GM11168 (cell line): Measurements from ENCODE around the gene NPHP4.
"Not testable (repeated sequence)": the region's sequence is repeated elsewhere in the genome, so short reads cannot be mapped to it uniquely, and the experiment has no call there.

ENCODE experiments used
- in situ Hi-C: fragments of 300-500 bp; cut with MboI; formaldehyde crosslinking; loops from one replicate; pipeline ENCODE4 v1.12.0; 2022; ENCODE audit warnings: low sequenced_read_pairs; ENCODE audit not compliant: unreplicated experiment

NPHP4 gene

DNA sequence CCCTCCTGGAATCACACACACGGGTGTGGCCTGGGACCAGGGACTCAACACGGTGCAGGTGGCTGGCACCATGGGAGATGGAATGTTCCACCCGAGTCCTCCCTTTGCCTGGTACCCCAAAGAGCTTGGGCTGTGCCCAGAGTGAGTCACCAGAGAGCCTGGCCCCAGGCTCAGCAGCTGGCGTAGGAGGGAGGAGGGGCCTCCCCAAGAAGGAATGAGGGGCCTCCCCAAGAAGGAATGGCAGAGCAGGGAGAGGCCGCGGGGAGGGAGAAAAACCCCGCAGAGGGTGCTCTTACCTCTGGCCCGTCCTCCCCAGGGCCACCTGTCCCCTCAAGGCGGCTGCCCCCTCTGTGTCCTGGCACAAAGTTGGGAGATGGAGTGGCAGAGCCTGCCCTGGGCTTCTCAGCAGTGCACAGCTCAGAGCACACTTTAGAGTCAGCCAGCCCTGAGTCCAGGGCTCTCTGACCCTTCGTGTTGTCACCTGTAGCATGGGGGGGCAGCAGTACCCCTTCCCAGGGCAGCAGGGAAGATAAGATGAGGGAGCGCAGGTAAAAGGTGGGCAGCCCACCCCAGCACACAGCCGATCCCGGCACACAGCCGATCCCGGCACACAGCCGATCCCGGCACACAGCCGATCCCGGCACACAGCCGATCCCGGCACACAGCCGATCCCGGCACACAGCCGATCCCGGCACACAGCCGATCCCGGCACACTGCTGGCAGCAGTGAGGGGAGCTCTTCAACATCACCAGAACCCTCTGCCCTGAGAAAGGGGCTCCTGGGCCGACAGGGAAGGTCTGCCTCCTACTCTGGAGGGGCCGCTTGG is 33.3 kb upstream of the NPHP4 start:
- in situ Hi-C loops, result no loop called here

DNA sequence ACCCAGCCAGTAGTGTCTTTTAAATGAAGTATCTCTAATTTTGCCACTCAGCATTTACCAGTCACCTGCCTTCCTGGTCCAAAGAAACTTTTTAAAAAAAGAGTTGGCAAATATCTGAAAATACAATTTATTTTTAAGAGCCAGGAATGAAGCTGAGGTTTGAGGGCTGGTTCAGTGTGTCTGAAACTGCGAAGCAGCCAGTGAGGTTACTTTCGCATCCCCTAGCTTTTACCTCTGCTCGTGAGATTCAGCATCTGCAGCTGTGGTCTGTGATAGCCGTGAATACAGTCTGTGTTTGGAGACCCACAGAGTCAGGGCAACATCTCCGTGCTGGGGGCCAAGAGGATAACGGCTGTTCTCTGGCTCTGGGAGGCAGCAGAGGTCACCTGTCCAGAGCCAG is 32.2 kb upstream of the NPHP4 start:
- in situ Hi-C loops, result no loop called here

DNA sequence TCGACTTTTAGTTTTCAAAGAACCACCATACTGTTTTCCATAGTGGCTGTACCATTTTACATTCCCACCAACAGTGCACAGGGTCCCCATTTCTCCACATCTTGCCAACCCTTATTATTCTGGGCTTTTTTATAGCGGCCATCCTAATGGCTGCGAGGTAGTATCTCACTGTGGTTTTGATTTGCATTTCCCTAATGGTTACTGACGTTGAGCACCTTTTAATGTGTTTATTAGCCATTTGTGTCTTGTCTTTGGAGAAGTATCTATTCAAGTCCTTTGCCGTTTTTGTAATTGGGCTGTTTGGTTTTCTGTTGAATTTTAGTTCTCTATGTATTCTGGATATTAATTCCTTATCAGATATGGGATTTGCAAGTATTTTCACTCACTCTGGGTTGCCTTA is 31.1 kb upstream of the NPHP4 start:
- in situ Hi-C loops, result no loop called here

DNA sequence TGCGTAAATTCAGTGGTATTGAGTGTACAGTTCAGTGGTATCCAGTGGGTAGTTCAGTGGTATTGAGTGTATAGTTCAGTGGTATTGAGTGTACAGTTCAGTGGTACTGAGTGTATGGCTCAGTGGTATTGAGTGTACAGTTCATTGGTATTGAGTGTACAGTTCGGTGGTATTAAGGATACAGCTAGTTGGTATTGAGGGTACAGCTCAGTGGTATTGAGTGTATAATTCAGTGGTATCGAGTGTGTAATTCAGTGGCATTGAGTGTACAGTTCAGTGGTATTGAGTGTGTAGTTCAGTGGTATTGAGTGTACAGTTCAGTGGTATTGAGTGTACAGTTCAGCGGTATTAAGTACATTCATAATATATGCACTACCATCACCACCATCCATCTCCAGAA is 30.0 kb upstream of the NPHP4 start:
- in situ Hi-C loops, result no loop called here

DNA sequence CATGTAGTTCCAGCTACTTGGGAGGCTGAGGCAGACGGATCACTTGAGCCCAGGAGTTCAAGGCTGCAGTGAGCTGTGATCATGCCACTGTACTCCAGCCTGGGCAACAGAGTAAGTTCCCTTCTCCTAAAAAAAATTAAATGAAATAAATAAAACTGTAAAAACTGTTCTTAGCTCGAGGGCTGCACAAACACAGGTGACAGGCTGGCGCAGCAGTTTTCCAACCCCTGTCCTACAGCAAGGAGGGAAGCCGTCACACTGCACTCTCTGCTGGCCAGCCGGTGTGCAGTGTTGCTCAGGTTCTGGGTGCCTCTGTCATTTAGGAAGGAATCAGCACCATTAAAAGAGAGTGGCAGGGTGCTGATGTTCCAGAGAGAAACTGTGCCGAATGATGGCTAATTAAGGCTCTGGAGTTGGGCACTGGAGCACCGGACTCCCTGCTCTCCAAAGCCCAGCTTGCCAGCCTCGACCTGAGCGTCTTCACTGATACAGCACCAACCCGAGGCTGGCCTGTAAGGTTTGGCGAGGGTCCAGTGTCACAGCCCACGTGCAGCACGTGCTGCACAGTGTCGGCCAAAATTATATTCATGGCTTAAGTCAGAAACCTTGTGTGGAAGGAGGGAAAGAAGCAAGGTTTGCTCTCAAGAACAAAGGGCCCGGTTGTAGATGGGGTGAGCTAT is 27.1 kb upstream of the NPHP4 start:
- in situ Hi-C loops, result no loop called here

DNA sequence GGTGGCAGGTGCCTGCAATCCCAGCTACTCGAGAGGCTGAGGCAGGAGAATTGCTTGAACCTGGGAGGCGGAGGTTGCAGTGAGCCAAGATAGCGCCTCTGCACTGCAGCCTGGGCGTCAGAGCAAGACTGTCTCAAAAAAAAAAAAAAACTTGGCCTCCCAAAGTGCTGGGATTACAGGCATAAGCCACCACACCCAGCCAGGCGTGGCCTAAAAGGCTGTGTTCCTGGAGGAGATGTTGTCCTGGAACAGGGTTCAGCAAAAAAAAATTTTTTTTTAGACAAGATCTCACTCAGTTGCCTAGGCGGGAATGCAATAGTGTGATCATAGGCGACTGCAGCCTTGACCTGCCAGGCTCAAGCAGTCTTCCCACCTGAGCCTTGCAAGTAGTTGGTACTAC is 25.4 kb upstream of the NPHP4 start:
- in situ Hi-C loops, result not testable (repeated sequence)

DNA sequence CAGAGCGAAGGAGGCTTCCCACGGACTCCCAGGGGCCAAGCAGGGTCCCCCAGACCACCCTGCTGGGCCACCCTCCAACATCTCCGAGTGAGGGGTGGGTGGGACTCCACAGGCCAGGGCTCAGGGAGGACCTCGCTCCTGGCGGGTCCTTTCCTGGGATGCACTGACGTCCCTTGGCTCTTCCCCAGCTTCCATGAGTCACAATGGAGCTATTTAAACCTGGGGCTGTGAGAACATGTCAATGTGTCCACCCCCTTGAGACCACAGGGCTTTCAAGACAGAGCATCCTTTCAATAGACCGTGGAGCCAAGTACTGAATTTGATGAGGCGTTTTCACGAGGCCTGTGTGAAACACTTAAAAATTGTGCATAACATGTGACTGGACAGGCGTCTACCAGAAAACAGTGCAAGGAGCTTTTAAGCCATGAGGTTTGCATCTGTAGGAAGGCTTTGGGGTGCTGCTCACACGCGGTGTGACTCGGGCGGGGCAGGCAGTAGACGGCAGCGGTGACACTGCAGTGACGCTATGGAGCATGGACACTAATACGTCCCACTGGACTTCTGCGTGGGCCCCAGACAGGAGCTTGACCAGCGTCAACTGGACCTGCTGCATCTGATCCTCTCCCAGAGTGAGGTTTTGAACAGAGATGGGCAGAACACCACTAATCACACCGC is 24.1 kb upstream of the NPHP4 start:
- in situ Hi-C loops, result no loop called here

DNA sequence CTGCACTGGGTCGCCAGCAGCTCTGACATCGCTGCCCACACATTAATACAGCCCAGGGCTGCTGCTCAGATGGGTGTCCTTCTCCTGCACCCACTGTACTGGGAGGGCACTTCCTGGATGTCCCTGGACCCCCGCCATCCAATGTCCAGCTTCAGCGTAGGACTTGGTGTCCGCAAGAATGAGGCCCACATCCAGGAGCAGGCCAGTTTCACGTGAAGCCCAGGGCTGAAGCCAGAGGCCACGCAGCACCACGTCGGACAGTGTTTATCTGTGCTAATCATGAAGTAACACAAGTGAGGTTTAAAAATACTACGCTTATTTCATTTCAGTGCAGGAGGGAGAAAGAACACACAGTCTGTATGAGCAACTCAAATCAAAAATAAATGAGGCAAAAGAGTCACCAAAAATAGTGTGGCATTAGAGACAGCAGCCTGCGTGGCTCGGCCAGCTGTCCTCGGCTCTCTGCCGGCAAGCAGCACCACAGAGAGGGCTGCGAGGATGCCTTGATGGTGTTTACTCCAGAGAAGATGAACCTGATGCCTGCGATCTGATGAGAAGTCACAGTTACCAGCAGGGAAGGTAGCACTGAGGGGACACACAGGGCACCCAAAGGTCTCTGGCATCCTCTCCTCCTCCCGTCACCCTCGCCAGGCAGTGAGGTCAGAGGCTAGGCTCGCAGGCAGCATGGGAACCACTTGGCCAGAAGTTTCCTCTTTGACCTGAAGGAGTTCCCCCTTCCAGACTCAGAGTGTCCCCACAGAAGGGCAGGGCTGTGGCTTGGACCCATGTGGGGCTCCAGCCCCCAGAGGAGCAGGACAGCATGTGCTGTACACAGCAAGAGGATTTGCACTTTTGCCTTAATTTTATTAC is 22.1 kb upstream of the NPHP4 start:
- in situ Hi-C loops, result no loop called here

DNA sequence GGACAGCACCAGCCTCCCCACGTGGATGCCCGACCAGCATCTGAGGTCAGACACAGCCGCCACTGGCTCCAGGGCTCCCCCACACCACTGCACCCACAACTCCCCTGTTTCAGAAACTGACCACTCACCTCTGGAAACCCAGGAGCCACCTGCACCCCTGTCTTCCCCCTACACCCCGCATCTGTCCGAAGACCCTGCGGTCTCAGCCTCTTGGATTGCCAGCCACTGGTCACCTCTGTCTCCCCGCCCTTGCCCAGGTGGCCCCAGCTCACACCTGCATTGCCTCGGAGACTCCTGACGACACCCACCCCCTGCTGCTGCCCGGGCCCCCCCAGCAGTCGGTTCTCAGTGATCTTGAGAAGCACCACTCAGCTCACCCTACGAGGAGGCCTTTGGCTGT is 21.3 kb upstream of the NPHP4 start:
- in situ Hi-C loops, result no loop called here

DNA sequence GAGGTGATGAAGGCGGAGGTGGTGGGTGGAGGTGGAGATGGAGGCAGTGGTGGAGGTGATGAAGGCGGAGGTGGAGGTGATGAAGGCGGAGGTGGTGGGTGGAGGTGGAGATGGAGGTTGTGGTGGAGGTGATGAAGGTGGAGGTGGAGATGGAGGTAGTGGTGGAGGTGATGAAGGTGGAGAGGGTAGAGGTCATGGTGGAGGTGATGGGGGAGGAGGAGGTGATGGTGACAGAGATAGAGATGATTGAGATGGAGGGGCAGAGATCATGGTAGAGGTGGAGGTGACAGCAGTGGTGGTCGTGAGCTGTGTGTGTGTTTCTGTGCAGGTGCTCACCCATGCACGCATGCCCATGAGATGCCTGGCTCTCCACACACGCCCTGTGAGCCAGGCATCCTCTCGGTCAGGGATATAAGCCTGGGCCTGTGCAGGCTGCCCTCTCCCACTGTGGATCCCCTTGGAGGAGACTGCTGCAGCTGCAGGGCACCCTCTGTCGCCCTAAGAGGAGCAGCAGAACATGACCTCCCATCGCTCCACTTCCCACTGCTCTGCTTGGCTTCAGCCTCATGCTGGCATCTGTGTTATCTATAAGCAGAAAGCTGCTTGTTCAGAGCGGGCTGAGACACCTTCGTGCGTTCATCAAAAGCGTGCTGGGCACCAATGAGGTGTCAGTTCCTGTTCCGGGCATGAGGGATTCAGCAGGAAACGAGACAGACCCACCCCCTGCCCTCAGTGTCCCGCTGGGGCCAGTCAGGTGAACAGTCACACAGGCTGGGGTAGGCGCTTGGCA is 20.5 kb upstream of the NPHP4 start:
- in situ Hi-C loops, result no loop called here

DNA sequence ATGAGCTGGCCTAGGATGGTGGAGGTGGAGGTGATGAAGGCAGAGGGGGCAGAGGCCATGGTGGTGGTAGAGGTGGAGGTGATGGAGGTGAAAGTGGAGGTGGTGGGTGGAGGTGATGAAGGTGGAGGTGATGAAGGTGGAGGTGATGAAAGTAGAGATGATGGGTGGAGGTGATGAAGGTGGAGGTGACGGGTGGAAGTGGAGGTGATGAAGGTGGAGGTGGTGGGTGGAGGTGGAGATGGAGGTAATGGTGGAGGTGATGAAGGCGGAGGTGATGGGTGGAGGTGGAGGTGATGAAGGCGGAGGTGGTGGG is 19.7 kb upstream of the NPHP4 start:
- in situ Hi-C loops, result no loop called here

DNA sequence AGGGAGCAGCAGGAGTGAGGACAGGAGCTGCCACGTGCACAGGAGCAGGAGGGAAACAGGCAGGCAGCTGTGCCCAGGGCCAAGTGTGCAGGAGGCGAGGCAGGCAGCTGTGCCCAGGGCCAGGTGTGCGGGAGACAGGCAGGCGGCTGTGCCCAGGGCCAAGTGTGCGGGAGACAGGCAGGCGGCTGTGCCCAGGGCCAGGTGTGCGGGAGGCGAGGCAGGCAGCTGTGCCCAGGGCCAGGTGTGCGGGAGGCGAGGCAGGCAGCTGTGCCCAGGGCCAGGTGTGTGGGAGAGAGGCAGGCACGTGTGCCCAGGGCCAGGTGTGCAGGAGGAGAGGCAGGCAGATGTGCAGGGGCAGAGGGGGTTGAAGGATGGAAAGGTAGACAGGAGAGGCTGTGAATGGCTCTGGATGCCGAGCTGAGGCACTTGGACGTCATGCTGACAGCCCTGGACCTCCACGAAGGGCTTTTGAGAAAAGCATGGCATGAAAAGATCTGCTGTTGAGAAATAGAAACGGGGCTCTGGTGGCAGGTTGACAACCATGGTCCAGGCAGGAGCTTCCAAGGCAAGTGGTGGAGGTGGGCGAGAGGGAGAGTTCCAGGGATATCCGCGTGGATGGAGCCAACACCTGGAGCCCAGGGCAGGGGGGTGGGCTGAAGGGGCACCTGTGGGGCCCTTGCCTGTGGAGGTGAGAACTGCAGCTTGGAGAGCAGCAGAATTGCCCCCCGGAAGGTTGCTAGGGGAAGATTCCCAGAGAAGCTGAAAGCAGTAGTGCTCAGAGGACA is 19.1 kb upstream of the NPHP4 start:
- in situ Hi-C loops, result no loop called here

DNA sequence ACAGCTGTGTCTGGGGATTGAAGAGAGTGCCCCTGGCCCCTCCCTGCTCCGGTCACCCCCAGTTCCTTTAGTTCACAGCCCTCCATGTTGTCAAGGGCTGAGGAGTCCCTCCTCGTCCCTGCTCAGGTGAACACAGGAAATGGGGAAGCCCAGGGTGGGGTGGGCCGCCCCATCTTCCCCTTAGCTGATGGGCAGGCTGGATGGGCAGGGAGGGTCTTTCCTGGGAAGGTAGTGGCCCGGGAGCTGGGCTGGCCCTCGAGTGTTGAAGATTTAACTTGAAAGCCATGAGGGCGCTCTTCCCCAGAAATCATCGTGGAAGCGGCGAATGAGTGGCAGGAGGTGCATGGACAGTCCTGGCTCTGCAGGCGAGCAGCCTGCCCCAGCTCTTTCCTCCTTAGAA is 18.3 kb upstream of the NPHP4 start:
- in situ Hi-C loops, result no loop called here

DNA sequence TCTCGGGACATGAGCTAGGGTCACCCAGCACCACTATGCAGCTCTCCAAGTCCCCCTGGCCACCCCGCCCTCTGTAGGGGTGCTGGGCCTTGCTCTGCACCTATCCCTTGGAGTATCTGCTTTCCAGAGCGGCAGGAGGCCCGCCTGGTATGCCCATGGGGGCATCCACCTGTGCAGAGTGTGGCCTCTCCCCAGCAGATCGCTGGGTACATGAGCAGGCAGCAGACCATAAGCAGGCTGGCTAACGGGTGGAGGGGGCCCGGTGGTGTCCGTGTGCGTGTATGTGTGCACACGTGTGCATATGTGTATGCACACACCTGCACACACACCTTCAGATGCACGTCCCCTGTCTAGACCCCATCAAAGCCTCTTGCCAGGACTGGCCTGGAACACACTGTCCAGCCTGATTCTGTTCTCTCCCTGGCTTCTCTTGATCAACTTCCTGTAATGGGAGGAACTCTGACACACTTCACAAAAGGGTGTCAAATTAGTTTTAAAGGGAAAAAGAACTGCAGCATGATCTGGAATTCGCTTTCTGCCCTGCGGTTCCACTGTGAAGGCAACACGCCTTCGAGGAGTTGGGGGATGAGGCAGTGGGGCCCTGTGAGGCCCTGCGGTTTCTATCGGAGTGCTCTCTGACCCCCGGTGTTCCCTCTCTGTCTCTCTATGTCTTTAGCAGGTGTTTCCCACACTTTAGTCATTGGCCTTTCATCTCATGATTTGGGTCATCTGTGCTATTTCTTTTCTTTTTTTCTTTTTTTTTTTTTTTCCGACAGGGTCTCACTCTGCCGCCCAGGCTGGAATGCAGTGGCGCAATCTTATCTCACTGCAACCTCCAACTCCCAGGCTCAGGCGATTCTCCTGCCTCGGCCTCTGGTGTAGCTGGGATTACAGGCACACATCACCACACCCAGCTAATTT is 17.2 kb upstream of the NPHP4 start:
- in situ Hi-C loops, result no loop called here

DNA sequence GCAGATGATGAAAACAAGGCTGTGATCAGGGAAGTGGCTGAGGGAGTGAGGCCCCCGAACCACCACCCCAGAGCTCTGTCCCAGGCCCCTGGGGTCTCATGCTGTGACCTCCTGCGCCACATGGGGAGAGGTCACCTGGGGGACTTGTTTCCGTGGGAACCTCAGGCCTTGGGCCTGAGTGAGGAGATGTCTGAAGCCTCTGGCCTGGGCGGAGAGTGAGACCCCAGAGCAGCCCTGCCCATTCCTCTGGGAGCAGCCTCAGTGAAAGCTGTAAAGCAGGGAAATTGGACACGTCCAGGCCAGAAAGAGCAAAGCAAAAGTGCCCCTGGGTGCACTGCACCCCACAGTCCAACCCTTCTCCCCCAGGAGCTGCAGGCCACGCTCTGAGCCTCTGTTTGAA is 16.5 kb upstream of the NPHP4 start:
- in situ Hi-C loops, result no loop called here

DNA sequence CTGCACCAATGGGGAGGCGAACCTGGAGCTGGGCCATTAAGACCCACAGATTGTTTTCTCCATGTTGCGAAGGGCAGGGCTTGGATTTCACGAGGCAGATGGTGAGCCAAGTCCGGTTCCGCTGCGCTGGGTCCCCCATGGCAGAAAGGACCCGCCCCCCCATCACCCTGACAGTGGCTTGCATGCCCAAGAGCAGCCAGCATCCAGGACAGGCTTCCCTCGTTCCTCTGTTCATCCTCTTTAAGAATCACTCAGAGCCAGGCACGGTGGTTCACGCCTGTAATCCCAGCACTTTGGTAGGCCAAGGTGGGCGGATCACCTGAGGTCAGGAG is 15.8 kb upstream of the NPHP4 start:
- in situ Hi-C loops, result no loop called here

DNA sequence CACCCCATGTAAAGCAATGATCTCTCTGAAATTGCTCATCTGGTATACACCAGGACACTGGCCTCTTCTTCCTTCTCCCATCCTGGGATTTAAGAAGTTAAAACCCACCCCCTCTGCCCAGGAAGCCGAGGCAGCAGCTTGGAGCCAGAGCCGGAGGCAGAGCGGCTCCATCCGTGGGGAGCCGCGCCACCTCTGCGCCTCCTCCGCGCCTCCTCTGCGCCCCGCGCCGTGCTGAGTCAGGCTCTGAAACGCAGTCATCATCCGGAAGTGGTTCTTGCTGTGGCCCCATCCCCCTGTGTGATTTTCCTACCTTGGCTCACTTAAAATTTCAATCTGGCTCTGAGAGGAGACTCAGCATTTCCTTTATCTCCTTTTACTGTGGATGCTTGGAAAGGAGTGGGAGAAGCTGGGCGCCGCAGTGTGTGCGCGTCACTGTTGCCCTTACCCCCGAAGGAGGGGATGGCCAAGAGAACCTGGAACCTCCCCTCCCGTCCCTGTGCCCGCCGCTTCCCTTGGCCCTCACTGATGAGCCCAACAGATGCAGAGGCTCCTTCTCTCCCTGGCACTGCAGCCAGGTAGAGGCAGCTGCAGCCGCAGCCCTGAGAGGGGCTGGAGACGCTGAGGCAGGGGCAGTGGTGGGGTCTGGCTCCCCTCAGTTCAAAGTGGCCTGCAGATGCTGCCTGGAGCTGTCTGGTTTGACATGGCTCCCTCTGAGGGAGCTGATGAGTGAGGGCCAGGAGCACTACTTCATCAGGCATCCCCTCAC is 15.3 kb upstream of the NPHP4 start:
- in situ Hi-C loops, result no loop called here

DNA sequence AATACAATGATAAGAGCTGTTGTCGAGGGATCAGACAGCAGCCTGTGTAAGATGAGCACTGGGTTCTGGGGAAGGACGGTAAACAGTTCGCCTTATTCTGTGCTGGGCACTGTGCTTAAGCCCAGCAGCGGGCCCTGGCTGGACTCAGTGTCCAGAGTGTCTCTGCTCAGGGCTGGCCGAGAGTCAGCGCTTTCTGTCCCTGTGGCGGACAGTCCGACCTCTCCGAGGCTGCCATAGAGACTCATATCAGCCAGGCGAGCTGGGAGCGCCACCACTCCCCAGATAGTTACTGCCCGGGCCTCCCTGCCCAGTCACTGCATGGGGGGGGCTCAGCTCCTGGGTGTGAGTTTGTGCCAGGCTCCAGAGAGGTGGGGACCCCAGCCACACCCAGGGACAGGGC is 14.7 kb upstream of the NPHP4 start:
- in situ Hi-C loops, result no loop called here
